Lung (tissue), 12 donors: Measurements from ENCODE around the gene SETD1B. TPM values are rescaled to one million over a fixed set of nuclear protein-coding genes. Genes with fewer than 3 reads are reported as not detected.

ENCODE experiments used
- ATAC-seq: fragments of 200-7000 bp; cut with Tn5 transposase; one replicate; pipeline ENCODE4 v1.9.1; 2020; ENCODE audit warnings: moderate number of reproducible peaks; ENCODE audit not compliant: insufficient read depth, low FRiP score
- DNase-seq, 3 donors: peaks; one replicate each; pipeline ENCODE4 v3.0.0-alpha.2; 2013 to 2017
- H3K27ac ChIP-seq, 2 donors: one replicate each; pipeline ENCODE4 v1.5.1; 2013; ENCODE audit warnings: mild to moderate bottlenecking in 2 of 2, moderate library complexity in 2 of 2, control low read depth in 1 of 2, inconsistent platforms in 1 of 2, low read depth in 1 of 2, low read length in 1 of 2
- H3K27me3 ChIP-seq, 3 donors: one replicate each; pipeline ENCODE4 v1.5.1; 2013; ENCODE audit warnings: low read length in 2 of 3; ENCODE audit not compliant: control insufficient read depth in 3 of 3, insufficient read depth in 3 of 3
- H3K36me3 ChIP-seq, 4 donors: one replicate each; pipeline ENCODE4 v1.5.1; 2013; ENCODE audit warnings: low read length in 4 of 4, mild to moderate bottlenecking in 1 of 4, moderate library complexity in 1 of 4; ENCODE audit not compliant: control insufficient read depth in 4 of 4, insufficient read depth in 4 of 4
- H3K4me1 ChIP-seq, 5 donors: one replicate each; pipeline ENCODE4 v1.5.1; 2013; ENCODE audit warnings: low read length in 5 of 5, mild to moderate bottlenecking in 2 of 5, moderate library complexity in 1 of 5; ENCODE audit not compliant: control insufficient read depth in 5 of 5, insufficient read depth in 5 of 5
- H3K4me3 ChIP-seq: one replicate; pipeline ENCODE4 v1.5.1; 2013; ENCODE audit warnings: mild to moderate bottlenecking, control low read depth, moderate library complexity
- H3K9ac ChIP-seq, 2 donors: one replicate each; pipeline ENCODE4 v1.5.1; 2013; ENCODE audit warnings: low read length in 2 of 2, control low read depth in 1 of 2; ENCODE audit not compliant: insufficient read depth in 1 of 2
- H3K9me3 ChIP-seq, 4 donors: one replicate each; pipeline ENCODE4 v1.5.1; 2013; ENCODE audit warnings: low read length in 3 of 4, mild to moderate bottlenecking in 1 of 4, moderate library complexity in 1 of 4; ENCODE audit not compliant: control insufficient read depth in 4 of 4, insufficient read depth in 3 of 4
- WGBS, 2 donors: extraction: QIAGEN DNeasy Blood & Tissue Kit; methylation state at CpG; one replicate each; pipeline ENCODE4 v1.1.7; 2013; 5-methylcytosine and 5-hydroxymethylcytosine counted together
- polyA plus RNA-seq, 2 donors: library from polyadenylated mRNA; stranded (reverse); fragments of 200-250 nt; gene quantifications; one replicate each; pipeline ENCODE4 v1.2.1, GENCODE V29; 2013
- total RNA-seq, 2 donors: library from RNA; depleted of rRNA in 1 of 2; stranded (reverse); fragments of >200 nt in 1 of 2; gene quantifications; one replicate each; pipeline ENCODE4 v1.2.1, GENCODE V29; 2014 to 2021
- TF ChIP-seq, protein P1 (sequence below): IDR thresholded peaks from 2 replicates; pipeline ENCODE4 v1.5.1; 2012; ENCODE audit warnings: mild to moderate bottlenecking; ENCODE audit errors: control extremely low read depth, extremely low read depth
- donor health status: control.
- donor health status: control.
- donor health status: Bipolar disorder and iron deficiency.
- donor health status: healthy.
- donor health status: DM: yes; HTN: yes; CAD: no.

Gene SETD1B
- total and polyA plus RNA-seq, 4 donors: 7.3 to 28.1 (median 10.4) TPM

DNA sequence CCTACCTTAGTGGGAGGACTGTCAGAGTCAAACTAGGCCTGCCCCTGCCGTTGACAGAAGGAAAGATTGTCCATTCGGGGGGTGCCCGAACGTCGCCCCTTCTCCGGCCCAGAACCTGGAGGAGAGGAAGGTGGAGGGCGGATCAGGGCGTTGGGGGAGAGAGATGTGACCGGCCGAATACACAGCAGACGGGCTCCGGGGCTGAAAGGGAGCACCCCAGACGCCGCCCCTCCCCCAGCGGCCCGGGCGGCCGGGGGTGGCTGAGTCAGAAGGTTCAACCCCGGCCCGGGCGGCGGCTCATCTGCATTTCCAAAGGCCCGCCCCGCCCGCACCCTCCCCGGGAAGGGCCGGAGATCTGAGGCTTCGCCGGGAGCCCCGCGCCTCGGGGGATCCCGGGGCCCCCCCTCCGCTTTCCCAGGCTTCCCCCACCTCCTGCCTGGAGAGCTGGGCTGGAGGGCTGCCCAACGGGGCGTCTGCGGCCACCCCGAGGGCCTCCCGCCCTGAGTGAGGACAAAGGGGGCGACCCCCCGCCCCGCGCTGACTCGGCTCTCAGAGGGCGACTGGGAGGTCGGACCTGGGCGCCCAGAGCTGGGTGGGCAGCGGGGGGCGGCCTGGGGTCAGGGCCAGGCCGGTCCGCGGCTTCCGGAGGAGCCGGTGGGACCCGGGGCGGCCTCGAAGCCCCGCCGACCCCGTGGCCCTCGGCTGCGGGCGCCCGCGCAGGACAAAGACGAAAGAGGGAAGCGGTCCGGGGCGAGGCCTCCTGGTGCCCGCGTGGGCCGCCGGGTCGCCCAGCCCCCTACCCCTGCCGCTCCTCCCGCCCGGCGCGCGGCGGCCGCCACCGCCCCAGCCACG, 3.7 kb upstream of the SETD1B start:
- TF ChIP-seq, protein P1, sequence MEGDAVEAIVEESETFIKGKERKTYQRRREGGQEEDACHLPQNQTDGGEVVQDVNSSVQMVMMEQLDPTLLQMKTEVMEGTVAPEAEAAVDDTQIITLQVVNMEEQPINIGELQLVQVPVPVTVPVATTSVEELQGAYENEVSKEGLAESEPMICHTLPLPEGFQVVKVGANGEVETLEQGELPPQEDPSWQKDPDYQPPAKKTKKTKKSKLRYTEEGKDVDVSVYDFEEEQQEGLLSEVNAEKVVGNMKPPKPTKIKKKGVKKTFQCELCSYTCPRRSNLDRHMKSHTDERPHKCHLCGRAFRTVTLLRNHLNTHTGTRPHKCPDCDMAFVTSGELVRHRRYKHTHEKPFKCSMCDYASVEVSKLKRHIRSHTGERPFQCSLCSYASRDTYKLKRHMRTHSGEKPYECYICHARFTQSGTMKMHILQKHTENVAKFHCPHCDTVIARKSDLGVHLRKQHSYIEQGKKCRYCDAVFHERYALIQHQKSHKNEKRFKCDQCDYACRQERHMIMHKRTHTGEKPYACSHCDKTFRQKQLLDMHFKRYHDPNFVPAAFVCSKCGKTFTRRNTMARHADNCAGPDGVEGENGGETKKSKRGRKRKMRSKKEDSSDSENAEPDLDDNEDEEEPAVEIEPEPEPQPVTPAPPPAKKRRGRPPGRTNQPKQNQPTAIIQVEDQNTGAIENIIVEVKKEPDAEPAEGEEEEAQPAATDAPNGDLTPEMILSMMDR: no peak
- Histone ChIP-seq H3K4me3 (peak overlapping the region; percentile 77), H3K9me3 (no peaks in the 10 kb centered on the region), H3K9ac (no peak overlapping the region), H3K36me3 (peaks cover 0 to 16% (median 4%) of the 10 kb centered on the region in 4 donors), H3K27me3 (no peaks in the 10 kb centered on the region), H3K27ac (peak overlapping the region; percentile 100), H3K4me1 (peaks cover 3 to 38% (median 19%) of the 10 kb centered on the region in 5 donors)
- ATAC-seq (peak; percentile 66), DNase-seq (peak; percentile 75 to 84 (median 83))
- 1% methylated on average over 45 to 84 of the region's 84 CpGs for WGBS, 2 donors

DNA sequence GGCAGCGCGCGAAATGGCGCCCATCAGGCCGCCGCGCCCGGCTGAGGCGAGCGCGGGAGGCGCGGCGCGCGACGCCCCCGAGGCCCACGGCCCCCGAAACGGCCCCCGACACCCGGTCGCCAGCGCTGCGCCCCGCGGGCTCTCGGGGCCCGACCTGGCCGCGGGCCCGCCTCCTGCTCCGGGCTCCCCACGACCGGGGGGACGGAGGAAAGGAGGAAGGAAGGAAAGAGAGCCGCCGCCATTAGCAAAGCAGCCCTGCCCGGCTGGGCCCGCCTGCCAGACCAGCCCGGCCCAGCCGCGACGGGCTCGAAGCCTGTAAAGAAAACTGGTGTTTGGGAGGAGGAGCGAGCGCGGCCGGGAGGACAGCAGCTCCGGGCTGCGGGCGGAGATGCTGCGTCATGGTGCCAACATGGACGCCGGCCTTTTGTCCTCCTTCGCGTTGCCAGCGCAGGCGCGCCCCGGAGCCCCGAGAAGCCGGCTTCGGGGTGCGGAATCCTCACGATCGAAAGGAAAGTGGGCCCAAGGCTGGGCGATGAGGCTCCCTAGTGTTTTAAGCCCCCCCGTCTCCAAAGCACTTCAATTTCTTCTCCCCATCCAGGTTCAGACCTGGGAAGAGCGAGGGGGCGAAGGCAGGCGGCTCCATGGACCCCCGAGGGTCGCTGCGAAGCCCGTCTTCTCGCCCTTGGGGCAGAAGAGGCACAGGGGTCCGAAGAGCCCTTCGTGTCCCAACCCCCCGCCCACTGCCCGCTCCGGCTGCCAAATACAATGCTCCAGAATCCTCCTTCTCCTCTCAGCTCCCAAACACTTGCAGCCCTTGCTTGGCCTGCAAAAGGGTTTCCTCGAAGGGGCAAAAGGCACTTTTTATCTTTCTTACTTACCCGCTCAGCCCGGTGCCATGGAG, 2.9 kb upstream of the SETD1B start:
- Histone ChIP-seq H3K4me3 (peak overlapping the region; percentile 77), H3K9ac (peak overlapping the region; percentile 89 to 96), H3K36me3 (peaks cover 0 to 10% (median 0%) of the 10 kb centered on the region in 4 donors), H3K9me3 (no peaks in the 10 kb centered on the region), H3K27ac (peak overlapping the region; percentile 100), H3K27me3 (no peaks in the 10 kb centered on the region), H3K4me1 (peaks cover 4 to 38% (median 21%) of the 10 kb centered on the region in 5 donors)
- TF ChIP-seq, protein P1: no peak
- WGBS, 2 donors: 0% methylated on average over 55 to 86 of the region's 86 CpGs
- DNase-seq: peak; percentile 77 to 84 (median 80)
- no peak for ATAC-seq

DNA sequence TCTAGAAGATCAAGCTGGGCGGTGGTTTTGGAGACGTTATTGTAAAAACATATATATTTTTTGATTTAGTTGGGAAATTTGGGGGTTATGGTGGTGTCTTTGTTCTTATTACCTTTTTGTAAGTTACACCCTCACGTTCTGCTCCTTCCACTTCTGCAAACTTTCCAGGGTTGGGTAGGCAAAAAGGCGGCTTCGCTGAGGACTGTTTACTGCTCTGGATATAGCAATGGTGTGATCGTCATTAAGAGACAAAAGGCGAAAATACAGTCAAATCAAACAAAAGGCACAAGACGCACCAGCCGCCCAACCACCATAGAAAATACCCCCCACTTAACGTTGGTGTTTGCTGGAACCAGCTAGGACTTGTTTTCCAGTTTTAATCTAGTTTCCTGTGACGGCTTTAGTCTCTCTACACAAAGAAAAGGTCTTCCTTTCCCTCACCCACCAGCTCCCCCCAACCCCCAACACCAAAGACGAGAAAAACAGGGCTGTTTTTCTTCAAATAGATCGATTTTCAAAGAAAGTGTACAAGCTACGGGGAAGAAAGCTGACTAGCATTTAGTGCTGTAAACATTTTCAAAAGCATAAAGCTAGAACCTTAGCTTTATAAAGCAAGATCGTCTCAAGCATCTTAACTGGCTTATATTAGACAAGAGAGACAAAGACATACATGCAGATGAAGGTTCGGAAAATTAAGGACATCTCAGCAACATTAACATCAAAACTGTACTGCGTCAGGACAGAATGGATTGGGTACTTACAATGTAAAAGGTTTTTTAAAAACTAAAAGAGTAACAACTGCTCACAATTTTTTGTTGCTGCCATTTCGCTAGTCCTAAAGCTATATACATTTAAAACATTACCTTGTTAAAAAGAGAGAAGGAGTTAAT, 2.0 kb upstream of the SETD1B start:
- 1 to 2% methylated on average over 18 of the region's 18 CpGs for WGBS, 2 donors
- H3K27me3 ChIP-seq: no peaks in the 10 kb centered on the region
- H3K36me3 ChIP-seq: peaks cover 0 to 4% (median under 1%) of the 10 kb centered on the region in 4 donors
- H3K27ac ChIP-seq: peak overlapping the region; percentile 100
- no peaks in the 10 kb centered on the region for H3K9me3 ChIP-seq
- H3K4me3 ChIP-seq: peak overlapping the region; percentile 77
- H3K9ac ChIP-seq: peak overlapping the region; percentile 89 to 96
- ATAC-seq (no peak), DNase-seq (peak; percentile 38 to 81 (median 77))
- peaks cover 8 to 38% (median 24%) of the 10 kb centered on the region in 5 donors for H3K4me1 ChIP-seq
- TF ChIP-seq, protein P1: no peak
